GM21447 (cell line): ENCODE measurements around the gene RPP14.

Experiments
- ATAC-seq: cut with Tn5 transposase; IDR thresholded peaks from one replicate; pipeline ENCODE4 v1.9.1; 2021; ENCODE audit not compliant: unreplicated experiment

The RPP14 gene

GRCh38 chr3:58353722-58354553 lies 47.9 kb downstream of the RPP14 start:
- ATAC-seq, result no peak

GRCh38 chr3:58355179-58355578 lies 49.1 kb downstream of the RPP14 start:
- peak; percentile 52 for ATAC-seq

- no peak for ATAC-seq
Measured at GRCh38 chr3:58356054-58356453, 50.0 kb downstream of the RPP14 start.

GRCh38 chr3:58357402-58357801 lies 51.4 kb downstream of the RPP14 start:
- no peak for ATAC-seq

GRCh38 chr3:58358092-58358491 lies 52.0 kb downstream of the RPP14 start:
- ATAC-seq, result no peak

GRCh38 chr3:58358808-58359207 lies 52.8 kb downstream of the RPP14 start:
- no peak for ATAC-seq

- no peak for ATAC-seq
Measured at GRCh38 chr3:58359621-58360020, 53.6 kb downstream of the RPP14 start.

GRCh38 chr3:58361866-58362265 lies 55.8 kb downstream of the RPP14 start:
- no peak for ATAC-seq

GRCh38 chr3:58366699-58367098 lies 60.7 kb downstream of the RPP14 start:
- no peak for ATAC-seq

- no peak for ATAC-seq
Measured at GRCh38 chr3:58369038-58369437, 63.0 kb downstream of the RPP14 start.
